Measurements from ENCODE around the gene TMC5.

TMC5 gene

DNA sequence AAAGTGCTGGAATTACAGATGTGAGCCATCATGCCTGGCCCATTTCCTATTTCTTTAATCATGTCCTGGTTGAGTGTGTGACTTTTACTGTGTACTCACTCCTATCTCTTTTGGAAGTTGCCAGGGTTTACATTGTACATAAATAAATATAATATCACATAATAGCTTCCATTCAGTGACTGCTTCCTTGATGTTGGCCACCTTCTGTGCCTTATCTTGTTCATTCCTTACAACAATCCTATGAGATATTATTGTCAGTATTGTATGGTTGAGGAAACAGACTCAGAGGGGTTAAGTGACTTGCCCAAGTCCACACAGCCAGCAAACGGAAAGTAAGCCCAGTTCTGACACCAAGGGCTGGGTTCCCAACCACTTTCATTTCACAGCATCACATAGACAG lies 16.9 kb downstream of the TMC5 start:
- H3K4me3 ChIP-seq (ENCODE audit: low read length), result no peak overlapping the region
- no peaks in the 10 kb centered on the region for H3K27me3 ChIP-seq (ENCODE audit: control insufficient read depth, low read length)
- H3K4me1 ChIP-seq (ENCODE audit: control insufficient read depth, low read length), result peaks cover 23% of the 10 kb centered on the region
- H3K79me2 ChIP-seq (ENCODE audit: control insufficient read depth, low read length), result no peaks in the 10 kb centered on the region
- no peaks in the 10 kb centered on the region for H3K36me3 ChIP-seq (ENCODE audit: control insufficient read depth, low read length)
- TF ChIP-seq, protein P1, sequence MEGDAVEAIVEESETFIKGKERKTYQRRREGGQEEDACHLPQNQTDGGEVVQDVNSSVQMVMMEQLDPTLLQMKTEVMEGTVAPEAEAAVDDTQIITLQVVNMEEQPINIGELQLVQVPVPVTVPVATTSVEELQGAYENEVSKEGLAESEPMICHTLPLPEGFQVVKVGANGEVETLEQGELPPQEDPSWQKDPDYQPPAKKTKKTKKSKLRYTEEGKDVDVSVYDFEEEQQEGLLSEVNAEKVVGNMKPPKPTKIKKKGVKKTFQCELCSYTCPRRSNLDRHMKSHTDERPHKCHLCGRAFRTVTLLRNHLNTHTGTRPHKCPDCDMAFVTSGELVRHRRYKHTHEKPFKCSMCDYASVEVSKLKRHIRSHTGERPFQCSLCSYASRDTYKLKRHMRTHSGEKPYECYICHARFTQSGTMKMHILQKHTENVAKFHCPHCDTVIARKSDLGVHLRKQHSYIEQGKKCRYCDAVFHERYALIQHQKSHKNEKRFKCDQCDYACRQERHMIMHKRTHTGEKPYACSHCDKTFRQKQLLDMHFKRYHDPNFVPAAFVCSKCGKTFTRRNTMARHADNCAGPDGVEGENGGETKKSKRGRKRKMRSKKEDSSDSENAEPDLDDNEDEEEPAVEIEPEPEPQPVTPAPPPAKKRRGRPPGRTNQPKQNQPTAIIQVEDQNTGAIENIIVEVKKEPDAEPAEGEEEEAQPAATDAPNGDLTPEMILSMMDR (IDR thresholded peaks at IDR 0.05; ENCODE audit: low read depth, low read length, poor library complexity, severe bottlenecking), result no peak
- TF ChIP-seq EZH2phosphoT487 (IDR thresholded peaks at IDR 0.05; ENCODE audit: borderline replicate concordance, low read length), result no peak
- H3K4me2 ChIP-seq (ENCODE audit: low read length), result no peak overlapping the region
- H4K20me1 ChIP-seq (ENCODE audit: control insufficient read depth, insufficient read depth, low read depth, low read length), result no peaks in the 10 kb centered on the region
- H3F3A ChIP-seq (ENCODE audit: control insufficient read depth, insufficient read depth), result no peaks in the 10 kb centered on the region
- H3K27ac ChIP-seq (ENCODE audit: low read depth, low read length), result no peak overlapping the region
- no peaks in the 10 kb centered on the region for H3K9me2 ChIP-seq (replicated peaks; ENCODE audit: control insufficient read depth, low read length)
- no peaks in the 10 kb centered on the region for H3K9me3 ChIP-seq (ENCODE audit: control insufficient read depth, insufficient read depth, low read length)

GRCh38 chr16:19436540-19436939 lies 18.9 kb downstream of the TMC5 start:
- Histone ChIP-seq H4K20me1 (ENCODE audit: control insufficient read depth, insufficient read depth, low read depth, low read length) (no peaks in the 10 kb centered on the region), H3K36me3 (ENCODE audit: control insufficient read depth, low read length) (no peaks in the 10 kb centered on the region), H3K9me3 (ENCODE audit: control insufficient read depth, insufficient read depth, low read length) (no peaks in the 10 kb centered on the region), H3K27ac (ENCODE audit: low read depth, low read length) (no peak overlapping the region), H3K4me3 (ENCODE audit: low read length) (no peak overlapping the region), H3K27me3 (ENCODE audit: control insufficient read depth, low read length) (no peaks in the 10 kb centered on the region), H3K4me1 (ENCODE audit: control insufficient read depth, low read length) (peaks cover 23% of the 10 kb centered on the region), H3K4me2 (ENCODE audit: low read length) (peak overlapping the region; percentile 67), H3K79me2 (ENCODE audit: control insufficient read depth, low read length) (no peaks in the 10 kb centered on the region), H3K9me2 (replicated peaks; ENCODE audit: control insufficient read depth, low read length) (no peaks in the 10 kb centered on the region), H3F3A (ENCODE audit: control insufficient read depth, insufficient read depth) (no peaks in the 10 kb centered on the region)
- TF ChIP-seq EZH2phosphoT487 (IDR thresholded peaks at IDR 0.05; ENCODE audit: borderline replicate concordance, low read length), result no peak
- TF ChIP-seq, protein P1 (IDR thresholded peaks at IDR 0.05; ENCODE audit: low read depth, low read length, poor library complexity, severe bottlenecking), result no peak

DNA sequence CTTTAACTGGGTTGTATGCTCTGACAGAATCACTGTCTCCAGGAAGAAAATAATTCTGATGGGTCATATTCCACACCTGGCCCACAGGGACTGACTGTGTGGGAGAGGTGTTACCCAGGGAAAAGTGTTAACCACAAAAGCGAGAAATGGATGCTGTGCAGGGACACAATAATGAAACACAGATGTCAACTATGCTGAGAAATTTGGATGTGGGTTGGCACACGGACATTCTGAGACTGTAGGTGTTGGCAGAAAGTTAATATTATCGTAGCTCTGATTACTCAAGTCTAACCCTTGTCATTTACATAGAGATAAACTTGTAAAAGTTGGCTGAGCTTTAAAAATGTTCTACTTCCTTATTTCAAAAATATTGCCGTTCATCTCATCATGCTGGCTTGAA lies 19.6 kb downstream of the TMC5 start:
- no peaks in the 10 kb centered on the region for H3K9me2 ChIP-seq (replicated peaks; ENCODE audit: control insufficient read depth, low read length)
- no peaks in the 10 kb centered on the region for H3K27me3 ChIP-seq (ENCODE audit: control insufficient read depth, low read length)
- peak overlapping the region; percentile 67 for H3K4me2 ChIP-seq (ENCODE audit: low read length)
- TF ChIP-seq, protein P1 (IDR thresholded peaks at IDR 0.05; ENCODE audit: low read depth, low read length, poor library complexity, severe bottlenecking), result no peak
- TF ChIP-seq EZH2phosphoT487 (IDR thresholded peaks at IDR 0.05; ENCODE audit: borderline replicate concordance, low read length), result no peak
- H3K27ac ChIP-seq (ENCODE audit: low read depth, low read length), result no peak overlapping the region
- H3K79me2 ChIP-seq (ENCODE audit: control insufficient read depth, low read length), result no peaks in the 10 kb centered on the region
- H3K36me3 ChIP-seq (ENCODE audit: control insufficient read depth, low read length), result no peaks in the 10 kb centered on the region
- peak overlapping the region; percentile 54 for H3K4me3 ChIP-seq (ENCODE audit: low read length)
- no peaks in the 10 kb centered on the region for H3F3A ChIP-seq (ENCODE audit: control insufficient read depth, insufficient read depth)
- peaks cover 21% of the 10 kb centered on the region for H3K4me1 ChIP-seq (ENCODE audit: control insufficient read depth, low read length)
- H3K9me3 ChIP-seq (ENCODE audit: control insufficient read depth, insufficient read depth, low read length), result no peaks in the 10 kb centered on the region
- no peaks in the 10 kb centered on the region for H4K20me1 ChIP-seq (ENCODE audit: control insufficient read depth, insufficient read depth, low read depth, low read length)

GRCh38 chr16:19438739-19439138 lies 21.1 kb downstream of the TMC5 start:
- H3K4me2 ChIP-seq (ENCODE audit: low read length), result no peak overlapping the region
- no peaks in the 10 kb centered on the region for H3K36me3 ChIP-seq (ENCODE audit: control insufficient read depth, low read length)
- no peaks in the 10 kb centered on the region for H3K9me2 ChIP-seq (replicated peaks; ENCODE audit: control insufficient read depth, low read length)
- TF ChIP-seq, protein P1 (IDR thresholded peaks at IDR 0.05; ENCODE audit: low read depth, low read length, poor library complexity, severe bottlenecking), result no peak
- TF ChIP-seq EZH2phosphoT487 (IDR thresholded peaks at IDR 0.05; ENCODE audit: borderline replicate concordance, low read length), result no peak
- no peaks in the 10 kb centered on the region for H3K79me2 ChIP-seq (ENCODE audit: control insufficient read depth, low read length)
- peaks cover 18% of the 10 kb centered on the region for H3K4me1 ChIP-seq (ENCODE audit: control insufficient read depth, low read length)
- H3K9me3 ChIP-seq (ENCODE audit: control insufficient read depth, insufficient read depth, low read length), result no peaks in the 10 kb centered on the region
- no peaks in the 10 kb centered on the region for H3K27me3 ChIP-seq (ENCODE audit: control insufficient read depth, low read length)
- no peak overlapping the region for H3K4me3 ChIP-seq (ENCODE audit: low read length)
- no peak overlapping the region for H3K27ac ChIP-seq (ENCODE audit: low read depth, low read length)
- H4K20me1 ChIP-seq (ENCODE audit: control insufficient read depth, insufficient read depth, low read depth, low read length), result no peaks in the 10 kb centered on the region
- no peaks in the 10 kb centered on the region for H3F3A ChIP-seq (ENCODE audit: control insufficient read depth, insufficient read depth)

Measured in DOHH2 (cell line).